ENCODE results near the gene NR6A1.

Gene NR6A1

DNA sequence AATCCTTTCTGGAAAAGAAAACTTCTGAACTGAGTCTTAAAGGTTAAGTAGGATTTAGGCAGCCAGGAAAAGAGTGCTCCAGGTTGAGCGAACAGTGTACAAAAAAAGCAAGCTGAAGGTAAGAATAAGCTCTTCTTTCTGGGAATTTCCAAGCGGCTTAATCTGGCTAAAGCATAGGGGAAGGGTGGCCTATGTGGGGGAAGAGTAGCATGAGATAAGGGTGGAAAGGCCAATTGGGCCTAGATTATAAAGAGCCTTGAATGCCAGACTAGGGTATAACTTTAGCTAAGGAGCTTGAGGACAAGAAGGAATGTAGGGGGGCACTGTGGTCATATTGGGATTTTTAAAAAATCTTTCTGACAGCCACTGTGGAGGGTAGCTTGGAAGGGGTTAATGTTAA lies 226.6 kb downstream of the NR6A1 start:
- Histone ChIP-seq H3K27ac (ENCODE audit: low read depth, low read length) (no peak overlapping the region), H3K9me3 (ENCODE audit: insufficient read depth, low read length) (no peaks in the 10 kb centered on the region), H3K9me2 (replicated peaks; ENCODE audit: insufficient read depth, low read length) (no peaks in the 10 kb centered on the region), H3K4me3 (ENCODE audit: insufficient read depth, low read length, poor library complexity, severe bottlenecking) (no peak overlapping the region), H4K20me1 (ENCODE audit: low read depth, low read length) (no peaks in the 10 kb centered on the region), H3K79me2 (ENCODE audit: insufficient read depth, low read length) (no peaks in the 10 kb centered on the region), H3K4me2 (ENCODE audit: low read depth, low read length, poor library complexity, severe bottlenecking) (no peak overlapping the region), H3K9ac (ENCODE audit: low read length) (no peak overlapping the region), H3F3A (ENCODE audit: insufficient read depth) (no peaks in the 10 kb centered on the region), H3K27me3 (ENCODE audit: low read length) (no peaks in the 10 kb centered on the region), H2AFZ (ENCODE audit: low read depth, low read length, severe bottlenecking) (no peak overlapping the region), H3K36me3 (ENCODE audit: low read length) (no peaks in the 10 kb centered on the region)
- no peak for TF ChIP-seq EZH2phosphoT487 (conservative IDR thresholded peaks at IDR 0.05; ENCODE audit: low read length)
- TF ChIP-seq, protein P1, sequence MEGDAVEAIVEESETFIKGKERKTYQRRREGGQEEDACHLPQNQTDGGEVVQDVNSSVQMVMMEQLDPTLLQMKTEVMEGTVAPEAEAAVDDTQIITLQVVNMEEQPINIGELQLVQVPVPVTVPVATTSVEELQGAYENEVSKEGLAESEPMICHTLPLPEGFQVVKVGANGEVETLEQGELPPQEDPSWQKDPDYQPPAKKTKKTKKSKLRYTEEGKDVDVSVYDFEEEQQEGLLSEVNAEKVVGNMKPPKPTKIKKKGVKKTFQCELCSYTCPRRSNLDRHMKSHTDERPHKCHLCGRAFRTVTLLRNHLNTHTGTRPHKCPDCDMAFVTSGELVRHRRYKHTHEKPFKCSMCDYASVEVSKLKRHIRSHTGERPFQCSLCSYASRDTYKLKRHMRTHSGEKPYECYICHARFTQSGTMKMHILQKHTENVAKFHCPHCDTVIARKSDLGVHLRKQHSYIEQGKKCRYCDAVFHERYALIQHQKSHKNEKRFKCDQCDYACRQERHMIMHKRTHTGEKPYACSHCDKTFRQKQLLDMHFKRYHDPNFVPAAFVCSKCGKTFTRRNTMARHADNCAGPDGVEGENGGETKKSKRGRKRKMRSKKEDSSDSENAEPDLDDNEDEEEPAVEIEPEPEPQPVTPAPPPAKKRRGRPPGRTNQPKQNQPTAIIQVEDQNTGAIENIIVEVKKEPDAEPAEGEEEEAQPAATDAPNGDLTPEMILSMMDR (IDR thresholded peaks at IDR 0.05; ENCODE audit: insufficient read depth, low read length, poor library complexity, severe bottlenecking) = no peak

DNA sequence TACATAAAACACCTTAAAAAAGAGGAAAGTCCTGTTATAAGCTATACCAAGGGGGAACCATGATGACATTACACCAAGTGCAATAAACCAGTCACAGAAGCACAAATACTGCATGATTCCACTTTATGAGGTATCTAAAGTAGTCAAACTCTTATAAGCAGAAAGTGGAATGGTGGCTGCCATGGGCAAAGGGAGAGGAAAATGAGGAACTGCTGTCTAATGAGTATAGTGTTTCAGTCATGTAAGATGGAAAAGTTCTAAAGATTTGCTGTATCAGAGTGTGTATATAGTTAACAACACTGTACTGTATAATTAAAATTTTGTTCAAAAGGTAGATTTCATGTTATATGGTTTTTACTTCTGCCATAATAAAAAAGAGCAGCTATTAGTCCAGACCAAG lies 229.3 kb downstream of the NR6A1 start:
- Histone ChIP-seq H3K4me3 (ENCODE audit: insufficient read depth, low read length, poor library complexity, severe bottlenecking) (no peak overlapping the region), H2AFZ (ENCODE audit: low read depth, low read length, severe bottlenecking) (no peak overlapping the region), H4K20me1 (ENCODE audit: low read depth, low read length) (no peaks in the 10 kb centered on the region), H3K9me3 (ENCODE audit: insufficient read depth, low read length) (no peaks in the 10 kb centered on the region), H3K4me2 (ENCODE audit: low read depth, low read length, poor library complexity, severe bottlenecking) (no peak overlapping the region), H3K9me2 (replicated peaks; ENCODE audit: insufficient read depth, low read length) (no peaks in the 10 kb centered on the region), H3F3A (ENCODE audit: insufficient read depth) (no peaks in the 10 kb centered on the region), H3K9ac (ENCODE audit: low read length) (no peak overlapping the region), H3K27me3 (ENCODE audit: low read length) (no peaks in the 10 kb centered on the region), H3K36me3 (ENCODE audit: low read length) (no peaks in the 10 kb centered on the region), H3K27ac (ENCODE audit: low read depth, low read length) (no peak overlapping the region), H3K79me2 (ENCODE audit: insufficient read depth, low read length) (no peaks in the 10 kb centered on the region)
- no peak for TF ChIP-seq EZH2phosphoT487 (conservative IDR thresholded peaks at IDR 0.05; ENCODE audit: low read length)
- TF ChIP-seq, protein P1 (IDR thresholded peaks at IDR 0.05; ENCODE audit: insufficient read depth, low read length, poor library complexity, severe bottlenecking) = no peak

DNA sequence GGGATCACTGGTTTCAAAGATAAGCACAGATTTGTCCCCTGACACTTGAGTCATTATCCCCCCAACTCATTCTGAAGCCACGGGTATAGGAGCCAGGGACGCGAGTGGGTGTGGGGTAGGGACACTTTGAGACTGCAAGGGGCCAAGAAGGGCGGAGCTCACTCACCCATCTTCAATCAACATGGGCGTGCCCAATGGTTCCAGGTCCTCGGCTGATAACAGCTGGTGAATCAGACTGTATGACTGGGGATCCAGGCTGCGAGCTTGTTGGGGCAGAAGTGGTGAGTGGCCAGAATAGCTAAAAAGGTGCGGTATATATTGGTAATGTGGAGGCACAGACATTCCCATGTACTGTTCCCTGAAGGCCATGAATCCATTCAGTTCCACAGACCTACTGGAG lies 233.2 kb downstream of the NR6A1 start:
- H2AFZ ChIP-seq (ENCODE audit: low read depth, low read length, severe bottlenecking) = no peak overlapping the region
- no peaks in the 10 kb centered on the region for H3K27me3 ChIP-seq (ENCODE audit: low read length)
- H3K79me2 ChIP-seq (ENCODE audit: insufficient read depth, low read length) = no peaks in the 10 kb centered on the region
- TF ChIP-seq EZH2phosphoT487 (conservative IDR thresholded peaks at IDR 0.05; ENCODE audit: low read length) = no peak
- TF ChIP-seq, protein P1 (IDR thresholded peaks at IDR 0.05; ENCODE audit: insufficient read depth, low read length, poor library complexity, severe bottlenecking) = no peak
- no peaks in the 10 kb centered on the region for H4K20me1 ChIP-seq (ENCODE audit: low read depth, low read length)
- no peaks in the 10 kb centered on the region for H3K36me3 ChIP-seq (ENCODE audit: low read length)
- H3K27ac ChIP-seq (ENCODE audit: low read depth, low read length) = no peak overlapping the region
- no peak overlapping the region for H3K4me3 ChIP-seq (ENCODE audit: insufficient read depth, low read length, poor library complexity, severe bottlenecking)
- no peak overlapping the region for H3K4me2 ChIP-seq (ENCODE audit: low read depth, low read length, poor library complexity, severe bottlenecking)
- no peaks in the 10 kb centered on the region for H3F3A ChIP-seq (ENCODE audit: insufficient read depth)
- no peak overlapping the region for H3K9ac ChIP-seq (ENCODE audit: low read length)
- no peaks in the 10 kb centered on the region for H3K9me2 ChIP-seq (replicated peaks; ENCODE audit: insufficient read depth, low read length)
- no peaks in the 10 kb centered on the region for H3K9me3 ChIP-seq (ENCODE audit: insufficient read depth, low read length)
